H9 (cell line): ENCODE measurements around the gene MON1A. TPM values are rescaled to one million over a fixed set of nuclear protein-coding genes. Genes with fewer than 3 reads are reported as not detected.
A peak's percentile ranks its signal among the peaks of the same experiment; 100 is the strongest.

Source experiments
- DNase-seq: peaks from one replicate; pipeline ENCODE4 v3.0.0-alpha.2; 2017
- H2AFZ ChIP-seq: one replicate; pipeline ENCODE4 v1.6.1; 2013; ENCODE audit warnings: mild to moderate bottlenecking, low read length, control low read depth, moderate library complexity
- H2AK5ac ChIP-seq: 2 replicates; pipeline ENCODE4 v1.6.1; 2013; ENCODE audit warnings: low read length, control low read depth, mixed read lengths; ENCODE audit not compliant: insufficient read length
- H2BK120ac ChIP-seq: one replicate; pipeline ENCODE4 v1.6.1; 2013; ENCODE audit warnings: low read depth, mild to moderate bottlenecking, low read length, control low read depth, inconsistent platforms; ENCODE audit not compliant: poor library complexity, severe bottlenecking
- H2BK12ac ChIP-seq: 2 replicates; pipeline ENCODE4 v1.6.1; 2013; ENCODE audit warnings: low read length, control low read depth, mixed read lengths, low read depth; ENCODE audit not compliant: insufficient read length
- H2BK15ac ChIP-seq: 2 replicates; pipeline ENCODE4 v1.6.1; 2013; ENCODE audit warnings: low read depth, low read length, control low read depth
- H2BK20ac ChIP-seq: one replicate; pipeline ENCODE4 v1.6.1; 2013; ENCODE audit warnings: low read depth, mild to moderate bottlenecking, low read length, control low read depth, inconsistent platforms; ENCODE audit not compliant: poor library complexity, severe bottlenecking
- H2BK5ac ChIP-seq: 2 replicates; pipeline ENCODE4 v1.6.1; 2013; ENCODE audit warnings: low read length, control low read depth, mixed read lengths; ENCODE audit not compliant: insufficient read length
- H3K14ac ChIP-seq: 2 replicates; pipeline ENCODE4 v1.6.1; 2013; ENCODE audit warnings: low read length, control low read depth; ENCODE audit not compliant: insufficient read depth
- H3K18ac ChIP-seq: 2 replicates; pipeline ENCODE4 v1.6.1; 2013; ENCODE audit warnings: low read depth, mild to moderate bottlenecking, mixed read lengths, low read length, control low read depth; ENCODE audit not compliant: insufficient read length
- H3K23ac ChIP-seq: 2 replicates; pipeline ENCODE4 v1.6.1; 2013; ENCODE audit warnings: low read length, control low read depth, mixed read lengths, low read depth; ENCODE audit not compliant: insufficient read length
- H3K23me2 ChIP-seq: 2 replicates; pipeline ENCODE4 v1.6.1; 2013; ENCODE audit warnings: low read depth, mild to moderate bottlenecking, mixed read lengths, low read length, control low read depth; ENCODE audit not compliant: insufficient read length, poor library complexity, severe bottlenecking
- H3K27ac ChIP-seq: 2 replicates; pipeline ENCODE4 v1.5.1; 2013; ENCODE audit warnings: low read length, control low read depth, mixed read lengths, low read depth; ENCODE audit not compliant: insufficient read length
- H3K27me3 ChIP-seq: 2 replicates; pipeline ENCODE4 v1.6.1; 2013; ENCODE audit warnings: low read length, control low read depth, inconsistent platforms; ENCODE audit not compliant: insufficient read depth
- H3K4ac ChIP-seq: 2 replicates; pipeline ENCODE4 v1.6.1; 2013; ENCODE audit warnings: low read depth, mild to moderate bottlenecking, control low read depth, inconsistent platforms, low read length, moderate library complexity
- H3K4me1 ChIP-seq: 2 replicates; pipeline ENCODE4 v1.6.1; 2013; ENCODE audit warnings: low read length, control low read depth, inconsistent platforms; ENCODE audit not compliant: insufficient read depth
- H3K4me2 ChIP-seq: 2 replicates; pipeline ENCODE4 v1.6.1; 2013; ENCODE audit warnings: low read length, control low read depth, mixed read lengths; ENCODE audit not compliant: insufficient read length, insufficient read depth
- H3K56ac ChIP-seq: 2 replicates; pipeline ENCODE4 v1.6.1; 2013; ENCODE audit warnings: low read depth, mild to moderate bottlenecking, mixed read lengths, low read length, control low read depth; ENCODE audit not compliant: insufficient read length
- H3K79me1 ChIP-seq: 2 replicates; pipeline ENCODE4 v1.6.1; 2013; ENCODE audit warnings: low read depth, mild to moderate bottlenecking, moderate library complexity, low read length, control low read depth, inconsistent platforms; ENCODE audit not compliant: insufficient read depth, poor library complexity, severe bottlenecking
- H3K79me2 ChIP-seq: 2 replicates; pipeline ENCODE4 v1.6.1; 2013; ENCODE audit warnings: low read length, control low read depth, inconsistent platforms; ENCODE audit not compliant: insufficient read depth
- H3K9ac ChIP-seq: 2 replicates; pipeline ENCODE4 v1.6.1; 2013; ENCODE audit warnings: low read length, control low read depth, mixed read lengths; ENCODE audit not compliant: insufficient read length; ENCODE audit errors: extremely low read depth
- H3K9me3 ChIP-seq: one replicate; pipeline ENCODE4 v1.6.1; 2013; ENCODE audit warnings: low read depth, low read length, inconsistent platforms; ENCODE audit not compliant: control insufficient read depth
- H3T11ph ChIP-seq: one replicate; pipeline ENCODE4 v1.6.1; 2013; ENCODE audit warnings: mild to moderate bottlenecking, low read length, control low read depth, inconsistent platforms
- H4K20me1 ChIP-seq: one replicate; pipeline ENCODE4 v1.6.1; 2013; ENCODE audit not compliant: control insufficient read depth, insufficient read length, insufficient read depth
- H4K5ac ChIP-seq: 2 replicates; pipeline ENCODE4 v1.6.1; 2013; ENCODE audit warnings: low read depth, mild to moderate bottlenecking, mixed read lengths, low read length, control low read depth; ENCODE audit not compliant: insufficient read length
- H4K8ac ChIP-seq: replicated peaks from 2 replicates; pipeline ENCODE4 v1.6.1; 2013; ENCODE audit warnings: low read length, control low read depth, mixed read lengths, low read depth; ENCODE audit not compliant: insufficient read length
- H4K91ac ChIP-seq: 2 replicates; pipeline ENCODE4 v1.6.1; 2013; ENCODE audit warnings: low read depth, mild to moderate bottlenecking, moderate library complexity, mixed read lengths, low read length, control low read depth; ENCODE audit not compliant: insufficient read length
- H3K27ac Mint-ChIP-seq, 3 experiments: 2 replicates in 2 of 3; 3 replicates in 1 of 3; pipeline ENCODE4 v1.8.0; 2020 to 2021; ENCODE audit warnings: mixed read lengths in 3 of 3, mild to moderate bottlenecking in 1 of 3, moderate library complexity in 1 of 3
- H3K27me3 Mint-ChIP-seq: 2 replicates; pipeline ENCODE4 v1.8.0; 2021; ENCODE audit warnings: low read depth, mild to moderate bottlenecking, moderate library complexity, mixed read lengths
- H3K36me3 Mint-ChIP-seq, 3 experiments: 2 replicates in 2 of 3; 3 replicates in 1 of 3; pipeline ENCODE4 v1.8.0; 2020 to 2021; ENCODE audit warnings: low read depth in 3 of 3, mixed read lengths in 3 of 3; ENCODE audit not compliant: insufficient read depth in 1 of 3
- H3K4me1 Mint-ChIP-seq, 2 experiments: 2 replicates each; pipeline ENCODE4 v1.8.0; 2020; ENCODE audit warnings: mixed read lengths in 2 of 2
- H3K4me3 Mint-ChIP-seq, 2 experiments: 2 replicates in 1 of 2; 3 replicates in 1 of 2; pipeline ENCODE4 v1.8.0; 2020 to 2021; ENCODE audit warnings: mild to moderate bottlenecking in 2 of 2, mixed read lengths in 2 of 2, moderate library complexity in 1 of 2
- H3K9me3 Mint-ChIP-seq, 2 experiments: 2 replicates in 1 of 2; 3 replicates in 1 of 2; pipeline ENCODE4 v1.8.0; 2020; ENCODE audit warnings: mild to moderate bottlenecking in 2 of 2, mixed read lengths in 2 of 2, moderate library complexity in 1 of 2
- CTCF ChIP-seq: fragments of 200-600 bp; sonication (generic); conservative IDR thresholded peaks from 3 replicates; pipeline ENCODE4 v1.8.0; 2021; ENCODE audit warnings: antibody characterized with exemption, mild to moderate bottlenecking
- WGBS: extraction: QIAGEN DNeasy Blood & Tissue Kit; methylation state at CpG from one replicate; pipeline ENCODE4 v1.1.7; 2013; ENCODE audit warnings: missing lambda C conversion rate, low lambda C conversion rate, mixed read lengths; ENCODE audit not compliant: insufficient read length; ENCODE audit errors: extremely low coverage; 5-methylcytosine and 5-hydroxymethylcytosine counted together
- total RNA-seq: library from RNA; stranded (reverse); gene quantifications from 2 replicates; pipeline ENCODE4 v1.2.1, GENCODE V29; 2021

MON1A gene
- total RNA-seq, 1 experiment from 2014 or later: 10.0 TPM

DNA sequence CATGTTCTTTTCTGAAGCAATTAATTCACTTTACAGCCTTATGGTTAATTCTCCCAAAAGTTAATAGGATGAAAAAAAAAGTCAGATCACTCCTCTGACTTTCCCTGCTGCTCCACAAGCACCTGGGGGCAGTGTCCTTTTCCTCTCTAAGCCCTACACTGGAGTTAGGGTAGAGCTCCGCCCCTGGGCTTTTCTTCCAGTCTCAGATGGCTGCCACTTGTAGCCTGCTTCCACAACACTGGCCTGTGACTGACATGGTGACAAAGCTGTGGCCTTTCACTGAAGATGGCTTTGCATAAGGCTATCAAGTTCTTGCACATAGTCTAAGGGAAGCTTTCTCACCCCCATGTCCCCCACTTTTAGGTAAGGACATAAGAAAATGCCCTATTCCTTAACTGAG is 1.3 kb upstream of the MON1A start:
- Histone ChIP-seq H3K4me1 (no peaks in the 10 kb centered on the region), H2BK15ac (no peak overlapping the region), H4K5ac (no peak overlapping the region), H3K56ac (no peak overlapping the region), H3K14ac (no peak overlapping the region), H2BK5ac (no peak overlapping the region), H3K27me3 (no peaks in the 10 kb centered on the region), H4K91ac (no peak overlapping the region), H2AFZ (peak overlapping the region; percentile 65), H3K4ac (no peak overlapping the region), H4K8ac (no peak overlapping the region), H2BK20ac (no peak overlapping the region), H3K18ac (no peak overlapping the region), H3K4me2 (no peak overlapping the region), H3K79me1 (no peaks in the 10 kb centered on the region), H3K23ac (no peak overlapping the region), H3K27ac (no peak overlapping the region), H3T11ph (no peak overlapping the region), H3K79me2 (no peaks in the 10 kb centered on the region), H3K9me3 (no peaks in the 10 kb centered on the region), H2AK5ac (no peak overlapping the region), H2BK120ac (no peak overlapping the region), H2BK12ac (no peak overlapping the region), H4K20me1 (no peaks in the 10 kb centered on the region), H3K23me2 (peaks cover 2% of the 10 kb centered on the region), H3K9ac (no peak overlapping the region)
- H3K4me3 Mint-ChIP-seq: peak overlapping the region in 1 of 2 experiments; percentile 62; a peak in 2 of 5 replicates
- peaks cover 19 to 20% of the 10 kb centered on the region in 2 experiments for H3K4me1 Mint-ChIP-seq
- no CpG with 5 or more reads among the region's 1 CpG for WGBS
- peak overlapping the region; percentile 55 to 80 (median 67); a peak in 5 of 7 replicates for H3K27ac Mint-ChIP-seq
- H3K27me3 Mint-ChIP-seq: no peaks in the 10 kb centered on the region
- TF ChIP-seq CTCF: peak; percentile 59
- peak; percentile 89 for DNase-seq
- H3K9me3 Mint-ChIP-seq: no peaks in the 10 kb centered on the region
- H3K36me3 Mint-ChIP-seq: no peaks in the 10 kb centered on the region
